HG03521 (cell line): Measurements from ENCODE around the gene LRRC45.
"Not testable (repeated sequence)": the region's sequence is repeated elsewhere in the genome, so short reads cannot be mapped to it uniquely, and the experiment has no call there.

ENCODE experiments used
- ATAC-seq: cut with Tn5 transposase; IDR thresholded peaks from one replicate; pipeline ENCODE4 v1.9.1; 2021; ENCODE audit warnings: mild to moderate bottlenecking, moderate library complexity; ENCODE audit not compliant: unreplicated experiment

The LRRC45 gene

DNA sequence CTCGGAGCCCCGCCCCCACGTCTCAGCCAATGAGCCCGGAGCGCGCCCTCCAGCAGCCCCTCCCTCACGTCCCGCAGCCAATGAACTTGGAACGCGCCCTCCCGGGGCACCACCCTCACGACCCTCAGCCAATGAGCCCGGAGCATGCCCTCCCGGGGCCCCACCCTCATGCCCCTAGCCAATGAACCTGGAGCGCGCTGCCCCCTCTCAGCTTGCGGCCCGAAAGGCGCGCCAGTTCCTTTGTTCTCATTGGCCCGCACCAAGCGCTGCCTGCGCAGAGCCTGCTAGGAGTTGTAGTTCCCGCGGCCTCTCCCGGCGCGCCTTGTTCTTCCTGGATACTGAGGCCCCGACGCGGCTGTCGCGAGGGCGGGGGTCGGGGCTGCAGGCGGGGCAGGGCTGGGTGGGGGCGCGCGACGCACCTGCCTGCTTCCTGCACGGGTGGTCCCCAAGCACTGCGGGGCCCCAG, at the start of gene LRRC45:
Gene LRRC45 (plus strand): TSS at position 325 of the 466 bp plus-strand sequence. CDS start 339 bp downstream, outside the sequence.
- ATAC-seq, result peak; percentile 87

DNA sequence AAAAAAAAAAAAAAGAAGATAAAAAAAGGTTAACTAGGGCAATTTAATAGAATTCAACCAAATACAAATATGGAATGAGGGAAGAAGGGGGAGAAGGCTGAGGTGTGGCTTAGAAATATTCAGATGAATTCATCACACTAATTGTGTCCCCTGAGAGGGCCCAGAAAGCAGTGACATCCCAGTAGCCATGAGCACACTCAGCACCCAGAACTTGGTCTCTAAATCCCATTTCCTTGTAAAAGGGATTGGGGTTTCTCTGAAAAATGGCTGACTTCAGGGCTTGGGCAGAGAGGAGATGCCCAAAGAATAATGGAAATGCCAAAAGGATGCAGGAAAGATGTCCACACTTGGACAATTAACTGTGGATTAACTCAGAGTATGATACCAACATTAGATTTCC, 49.7 kb upstream of the LRRC45 start:
- ATAC-seq, result no peak

DNA sequence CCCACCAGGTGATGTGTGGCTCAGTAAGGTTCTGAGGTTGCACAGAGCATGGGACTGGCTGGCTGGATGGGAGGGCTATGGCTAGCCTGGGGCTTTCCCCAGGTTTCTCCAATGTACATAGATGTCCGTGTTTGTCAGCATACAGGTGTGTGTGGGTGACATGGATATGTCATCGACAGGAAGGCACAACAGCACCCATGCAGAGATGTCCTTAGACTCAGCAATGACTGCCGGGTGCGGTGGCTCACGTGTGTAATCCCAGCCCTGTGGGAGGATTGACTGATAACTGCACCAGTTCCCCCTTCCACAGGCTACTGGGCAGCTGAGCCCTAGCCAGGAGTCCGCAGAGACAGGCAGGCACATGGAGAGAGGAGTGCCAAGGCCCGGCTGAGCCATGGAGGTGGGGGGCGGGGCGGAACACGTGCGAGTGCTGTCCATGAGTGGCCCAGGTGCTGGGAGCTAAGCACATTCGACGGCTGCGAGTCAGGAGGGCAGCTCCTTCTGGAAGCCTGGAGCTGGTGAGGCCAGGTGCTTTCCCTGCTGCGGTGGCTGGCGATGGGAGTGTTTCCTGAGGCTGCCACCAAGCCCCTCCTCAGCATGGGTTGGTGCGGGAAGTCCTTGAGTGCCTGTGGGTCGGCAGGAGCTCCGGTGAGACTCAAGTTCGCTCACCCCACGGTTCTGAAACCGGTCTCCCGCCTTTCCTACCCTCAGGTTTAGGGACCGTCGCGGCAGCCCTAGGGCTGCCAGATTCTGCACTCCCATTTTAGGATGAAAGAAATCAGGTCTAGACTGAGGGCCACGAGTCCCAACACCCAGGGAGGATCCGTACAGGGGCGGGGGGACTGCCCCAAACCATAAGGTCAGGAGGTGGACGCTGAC, 46.5 kb upstream of the LRRC45 start:
- no peak for ATAC-seq

DNA sequence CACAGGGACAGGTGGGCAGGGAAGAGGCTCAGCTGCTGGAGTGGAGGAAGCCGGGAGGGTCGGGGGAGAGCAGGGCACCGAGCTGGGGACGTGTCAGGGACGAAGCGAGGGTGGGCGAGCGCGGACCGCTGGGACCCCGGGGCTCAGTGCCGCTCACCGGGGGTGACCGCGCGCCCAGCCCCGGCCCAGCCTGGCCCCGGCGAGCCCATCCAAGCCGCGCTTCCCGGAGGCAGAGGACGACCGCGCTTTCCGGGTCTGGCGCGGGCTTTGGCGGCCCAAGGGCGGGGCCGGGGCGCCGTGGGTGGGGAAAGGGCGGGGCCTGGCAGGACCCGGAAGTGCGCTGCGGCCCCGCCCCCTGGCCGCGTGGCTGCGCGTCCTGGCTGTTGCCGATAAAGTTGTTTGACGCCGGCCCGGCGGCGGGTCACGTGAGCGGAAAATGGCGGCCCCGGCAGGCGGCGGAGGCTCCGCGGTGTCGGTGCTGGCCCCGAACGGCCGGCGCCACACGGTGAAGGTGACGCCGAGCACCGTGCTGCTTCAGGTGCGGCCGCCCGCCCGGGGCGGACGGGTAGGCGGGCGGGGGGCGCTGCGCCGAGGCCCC, 45.8 kb upstream of the LRRC45 start, which contains the start of gene ASPSCR1:
Gene ASPSCR1 (plus strand): TSS at position 419 of the 598 bp plus-strand sequence. CDS start 18 bp downstream, at position 437.
- ATAC-seq, result peak; percentile 80

DNA sequence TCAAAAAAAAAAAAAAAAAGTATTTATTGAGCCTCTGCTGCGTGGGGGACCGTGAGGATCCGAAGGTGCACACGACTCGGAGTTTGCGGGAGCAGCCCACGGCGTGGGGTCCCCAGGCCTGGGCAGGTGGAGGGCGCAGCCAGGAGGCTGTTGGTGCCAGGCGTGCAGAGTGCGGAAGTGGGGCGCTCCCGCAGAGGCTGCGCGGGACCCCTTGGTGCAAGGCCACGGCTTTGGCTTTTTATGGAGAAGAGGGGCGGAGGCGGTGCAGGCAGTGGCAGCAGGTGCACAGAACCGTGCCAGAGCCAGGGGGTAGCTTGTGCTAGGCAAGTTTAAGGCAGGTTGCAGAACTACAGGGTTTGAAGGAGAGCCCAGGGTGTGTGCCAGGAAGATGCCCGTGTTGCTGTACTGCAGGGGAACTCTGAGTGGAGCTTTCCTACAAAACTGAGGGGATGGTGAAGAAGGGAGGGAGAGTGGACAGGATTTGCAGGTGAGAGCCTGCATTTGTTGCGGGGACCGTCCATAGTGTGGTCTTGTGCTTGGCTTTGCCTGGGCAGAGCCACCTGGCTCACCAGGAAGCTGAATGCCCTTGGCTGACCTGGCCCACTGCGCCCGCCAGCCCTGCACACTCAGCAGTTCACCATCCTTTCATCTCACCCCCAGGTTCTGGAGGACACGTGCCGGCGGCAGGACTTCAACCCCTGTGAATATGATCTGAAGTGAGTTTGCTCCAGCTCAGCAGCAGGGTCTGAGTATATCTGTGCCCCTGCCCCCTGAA, 44.4 kb upstream of the LRRC45 start:
- no peak for ATAC-seq

DNA sequence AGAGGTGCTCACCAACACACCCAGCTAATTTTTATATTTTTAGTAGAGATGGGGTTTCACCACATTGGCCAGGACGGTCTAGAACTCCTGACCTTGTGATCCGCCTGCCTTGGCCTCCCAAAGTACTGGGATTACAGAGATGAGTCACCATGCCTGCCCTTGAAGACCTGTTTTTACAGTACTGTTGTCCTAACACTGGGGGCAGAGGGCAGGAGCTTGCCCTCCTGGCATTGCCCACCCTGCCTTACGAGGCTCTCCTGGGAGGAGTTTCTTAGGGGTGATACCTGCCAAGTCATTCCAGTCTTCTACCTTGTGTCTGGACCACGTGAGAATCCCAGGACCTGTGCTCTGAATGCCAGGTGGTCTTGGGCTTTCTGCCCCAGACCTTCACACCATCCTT, 43.0 kb upstream of the LRRC45 start:
- no peak for ATAC-seq

DNA sequence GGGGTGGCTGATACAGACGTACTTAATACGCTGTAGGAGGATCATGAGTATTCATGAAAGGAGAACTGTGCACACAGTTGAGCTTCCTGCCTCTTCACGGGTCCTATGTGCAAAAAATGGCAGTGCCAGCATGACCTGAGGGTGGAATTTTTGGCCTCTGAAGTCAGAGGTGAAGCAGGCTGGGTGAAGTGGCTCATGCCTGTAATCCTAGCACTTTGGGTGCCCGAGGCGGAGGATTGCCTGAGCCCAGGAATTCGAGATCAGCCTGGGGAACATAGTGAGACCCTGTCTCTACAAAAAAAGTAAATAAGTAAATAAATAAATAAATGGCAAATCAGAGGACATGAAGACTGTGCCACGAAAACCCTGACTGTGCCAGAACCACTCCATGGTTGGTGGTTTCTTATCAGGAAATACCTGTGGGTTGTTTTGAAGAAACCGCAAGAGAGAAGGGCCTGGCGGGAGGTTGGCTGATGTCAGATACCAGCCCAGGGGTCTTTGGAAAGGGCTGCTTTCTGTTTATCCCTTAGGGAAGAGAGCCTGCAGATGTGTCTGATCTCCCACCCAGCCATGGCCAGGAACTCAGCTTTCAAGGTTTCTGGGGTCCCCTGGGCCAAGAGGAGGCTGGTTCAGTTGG, 42.3 kb upstream of the LRRC45 start:
- ATAC-seq, result no peak

DNA sequence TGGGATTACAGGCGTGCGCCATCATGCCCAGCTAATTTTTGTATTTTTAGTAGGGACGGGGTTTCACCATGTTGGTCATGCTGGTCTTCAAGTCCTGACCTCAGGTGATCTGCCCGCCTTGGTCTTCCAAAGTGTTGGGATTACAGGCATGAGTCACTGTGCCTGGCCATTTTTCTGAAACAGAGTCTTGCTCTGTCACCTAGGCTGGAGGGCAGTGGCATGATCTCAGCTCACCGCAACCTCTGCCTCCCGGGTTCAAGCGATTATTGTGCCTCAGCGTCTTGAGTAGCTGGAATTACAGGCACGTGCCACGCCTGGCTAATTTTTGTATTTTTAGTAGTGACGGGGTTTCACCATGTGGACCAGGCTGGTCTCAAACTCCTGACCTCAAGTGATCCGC, 41.6 kb upstream of the LRRC45 start:
- ATAC-seq, result not testable (repeated sequence)

DNA sequence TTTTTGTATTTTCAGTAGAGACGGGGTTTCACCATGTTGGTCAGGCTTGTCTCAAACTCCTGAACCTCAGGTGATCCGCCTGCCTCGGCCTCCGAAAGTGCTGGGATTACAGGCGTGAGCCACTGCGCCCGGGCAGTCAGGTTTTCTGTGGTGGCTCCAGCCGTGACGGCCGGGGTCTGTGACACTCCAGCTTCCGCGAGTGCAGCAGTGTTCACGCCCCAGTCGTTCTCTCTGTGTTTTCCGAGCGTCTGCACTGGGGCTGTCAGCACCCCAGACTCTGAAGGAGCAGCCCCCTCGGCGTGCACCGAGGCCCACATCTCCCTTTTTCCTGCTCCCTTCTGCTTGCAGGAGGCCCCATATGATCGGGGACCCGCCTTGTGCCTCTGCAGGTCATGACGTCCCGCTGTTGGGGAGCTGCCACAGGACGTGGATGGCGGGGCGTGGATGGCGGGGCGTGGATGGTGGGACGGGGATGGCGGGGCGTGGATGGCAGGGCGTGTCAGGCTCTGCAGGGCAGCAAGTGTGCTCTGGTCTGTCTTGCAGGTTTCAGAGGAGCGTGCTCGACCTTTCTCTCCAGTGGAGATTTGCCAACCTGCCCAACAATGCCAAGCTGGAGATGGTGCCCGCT, 40.0 kb upstream of the LRRC45 start:
- ATAC-seq, result no peak

DNA sequence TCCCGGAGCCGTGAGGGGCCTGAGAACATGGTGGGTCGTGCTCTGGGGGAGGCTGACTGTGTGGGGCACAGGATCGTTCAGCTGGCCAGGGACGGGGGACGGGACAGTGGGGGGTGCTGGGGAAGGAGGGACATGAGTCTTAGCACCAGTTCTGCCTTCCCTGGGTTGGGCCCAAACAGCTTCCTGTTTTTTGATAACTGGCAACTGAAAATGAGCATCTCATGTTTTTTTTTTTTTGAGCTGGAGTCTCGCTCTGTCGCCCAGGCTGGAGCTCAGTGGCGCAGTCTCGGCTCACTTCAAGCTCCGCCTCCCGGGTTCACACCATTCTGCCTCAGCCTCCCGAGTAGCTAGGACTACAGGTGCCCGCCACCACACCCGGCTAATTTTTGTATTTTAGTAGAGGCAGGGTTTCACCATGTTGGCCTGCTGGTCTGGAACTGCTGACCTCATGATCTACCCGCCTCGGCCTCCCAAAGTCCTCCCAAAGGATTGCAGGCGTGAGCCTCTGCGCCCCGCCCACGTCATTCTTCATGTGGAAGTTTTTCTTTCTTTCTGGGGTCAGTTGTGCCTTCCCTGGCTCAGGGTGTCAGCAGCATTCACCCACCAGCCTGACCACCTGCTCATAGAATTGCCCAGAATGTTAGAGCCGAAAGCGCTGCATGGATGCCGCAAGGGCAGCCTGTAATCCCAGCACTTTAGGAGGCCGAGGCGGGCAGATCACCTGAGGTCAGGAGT, 39.3 kb upstream of the LRRC45 start:
- no peak for ATAC-seq

DNA sequence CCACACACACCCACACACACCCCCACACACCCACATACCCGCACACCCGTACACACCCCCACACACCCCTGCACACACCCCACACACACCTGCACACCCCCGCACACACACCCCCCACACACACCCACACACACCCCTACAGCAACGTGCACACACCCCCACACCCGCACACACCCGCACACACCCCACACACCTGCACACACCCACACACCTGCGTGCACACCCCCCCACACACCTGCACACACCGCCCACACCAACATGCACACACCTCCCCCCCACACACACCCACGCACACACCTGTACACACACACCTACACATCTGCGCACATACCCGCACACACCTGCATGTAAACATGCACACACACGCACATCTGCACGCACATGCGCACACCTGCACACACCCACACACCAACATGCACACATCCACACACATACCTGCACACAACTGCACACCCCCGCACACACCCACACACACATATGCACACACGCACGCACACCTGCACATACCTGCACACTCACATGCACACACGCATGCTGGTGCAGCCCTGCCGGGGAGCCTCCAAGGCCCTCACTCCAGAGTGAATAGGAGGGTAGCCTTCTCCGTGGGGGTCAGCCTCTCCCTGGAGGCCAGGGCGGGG, 38.2 kb upstream of the LRRC45 start:
- no peak for ATAC-seq

DNA sequence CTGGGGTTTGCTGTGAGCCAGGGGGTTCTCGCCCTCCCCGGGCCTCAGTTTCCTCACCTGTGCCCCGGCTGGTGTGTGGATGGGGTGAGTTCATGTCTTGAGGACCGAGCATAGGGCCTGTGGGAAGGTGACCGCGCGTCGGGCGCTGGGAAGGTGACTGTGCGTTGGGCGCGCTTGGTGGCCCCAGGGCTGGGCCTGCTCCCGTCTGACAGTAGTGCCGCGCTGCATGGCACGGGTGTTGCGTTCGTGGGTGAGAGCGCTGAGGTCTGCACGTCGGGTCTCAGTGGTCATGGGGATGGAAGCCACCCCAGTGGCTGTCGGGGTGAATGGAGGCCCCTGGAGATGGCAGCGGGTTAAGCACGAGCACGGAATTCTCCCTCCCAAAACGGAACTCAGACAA, 36.5 kb upstream of the LRRC45 start:
- ATAC-seq, result no peak

DNA sequence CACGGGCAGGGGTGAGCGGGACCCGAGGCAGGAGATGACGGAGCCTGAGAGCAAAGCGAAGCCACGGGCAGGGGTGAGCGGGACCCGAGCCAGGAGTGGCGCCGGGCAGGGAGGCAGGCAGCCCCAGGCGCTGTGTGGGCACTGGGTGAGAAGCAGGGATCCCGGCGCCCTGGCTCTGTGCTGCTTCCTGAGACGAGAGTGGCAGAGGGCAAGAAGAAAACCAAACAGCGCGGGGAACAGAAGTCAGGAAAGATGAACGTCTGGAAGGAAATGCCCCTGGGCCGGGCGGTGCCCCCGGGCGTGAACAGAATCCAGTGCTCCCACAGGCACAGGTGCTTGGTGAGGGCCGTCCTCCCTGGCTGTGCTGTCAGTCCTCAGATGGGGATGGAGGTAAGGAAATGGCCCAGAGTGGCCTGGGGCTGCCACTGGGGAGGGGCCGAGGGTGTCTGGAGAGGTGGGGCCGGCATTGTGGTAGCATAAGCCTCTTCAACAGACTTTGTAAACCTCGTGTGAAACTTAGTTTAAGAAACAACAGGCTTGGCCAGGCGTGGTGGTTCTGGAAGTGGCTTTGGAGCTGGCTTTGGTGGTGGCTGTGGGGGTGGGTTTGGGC, 35.8 kb upstream of the LRRC45 start:
- ATAC-seq, result no peak

DNA sequence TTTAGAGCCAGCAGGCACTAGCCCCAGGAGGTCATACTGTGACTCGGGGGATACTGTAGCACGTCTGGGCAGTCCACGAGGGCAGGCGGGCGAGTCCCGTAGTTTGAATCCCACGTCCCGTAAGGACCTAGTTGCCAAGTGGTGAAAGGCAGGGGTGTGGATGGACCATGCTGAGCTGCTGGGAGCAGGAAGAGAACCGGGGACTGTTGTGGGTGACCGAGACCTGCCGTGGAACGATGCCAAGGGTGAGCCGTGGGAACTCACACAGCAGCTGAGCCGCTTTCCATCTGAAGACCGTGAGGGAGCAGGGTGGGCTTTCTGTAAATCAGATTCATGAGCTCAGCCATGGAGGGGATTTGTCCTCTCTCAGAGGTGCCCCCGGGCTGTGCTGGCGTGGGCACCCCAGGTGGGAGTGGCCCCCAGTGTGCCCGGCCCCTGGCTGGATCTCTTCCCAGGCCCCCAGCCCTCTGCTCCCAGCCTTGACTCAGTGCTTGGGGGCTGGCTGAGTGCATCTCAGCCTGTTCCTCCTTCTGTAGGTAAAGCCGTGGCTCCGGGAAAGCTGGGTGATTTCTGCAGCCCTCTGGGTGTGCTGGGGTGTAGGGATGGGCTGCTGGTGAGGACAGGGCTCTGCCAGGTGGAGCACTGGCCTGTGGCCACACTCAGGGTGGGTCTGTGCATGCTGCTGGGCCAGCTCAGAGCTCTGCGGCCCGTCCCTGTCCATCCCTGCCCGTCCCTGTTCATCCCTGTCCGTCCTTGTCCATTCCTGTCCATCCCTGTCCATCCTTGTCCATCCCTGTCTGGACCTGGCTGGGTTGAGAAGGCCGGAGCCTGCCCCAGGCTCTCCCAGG, 32.0 kb upstream of the LRRC45 start:
- ATAC-seq, result no peak

DNA sequence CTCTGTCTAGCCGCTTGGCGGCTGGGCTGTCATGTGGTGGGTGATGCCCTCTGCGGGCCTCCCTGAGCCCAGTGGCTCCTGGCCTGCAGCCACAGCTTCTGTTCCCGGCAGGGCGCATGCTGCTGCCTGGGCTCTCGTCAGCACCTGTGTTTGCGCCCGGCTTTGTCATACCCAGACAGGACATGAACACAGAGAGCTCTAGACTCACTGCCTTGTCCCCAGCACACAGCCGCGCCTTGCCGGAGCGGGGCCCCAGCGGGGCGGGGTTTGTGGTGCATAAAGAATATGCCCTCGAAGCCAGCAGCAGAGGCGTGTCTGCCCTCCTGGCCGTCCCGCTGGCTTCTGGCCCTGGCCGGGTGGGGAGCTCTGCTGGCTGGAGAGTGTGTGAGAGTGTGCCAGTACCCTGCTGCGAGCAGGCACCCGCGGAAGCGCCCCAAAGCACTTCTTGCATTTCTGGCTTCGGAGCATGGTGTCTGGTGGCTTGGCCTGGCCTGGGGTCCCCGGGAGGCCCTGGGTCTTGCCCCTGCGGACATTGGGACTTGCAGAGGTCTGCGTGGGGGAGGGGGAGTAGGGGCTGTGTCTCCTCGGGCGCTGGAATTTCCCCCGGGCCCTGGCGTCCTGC, 31.3 kb upstream of the LRRC45 start:
- ATAC-seq, result no peak

DNA sequence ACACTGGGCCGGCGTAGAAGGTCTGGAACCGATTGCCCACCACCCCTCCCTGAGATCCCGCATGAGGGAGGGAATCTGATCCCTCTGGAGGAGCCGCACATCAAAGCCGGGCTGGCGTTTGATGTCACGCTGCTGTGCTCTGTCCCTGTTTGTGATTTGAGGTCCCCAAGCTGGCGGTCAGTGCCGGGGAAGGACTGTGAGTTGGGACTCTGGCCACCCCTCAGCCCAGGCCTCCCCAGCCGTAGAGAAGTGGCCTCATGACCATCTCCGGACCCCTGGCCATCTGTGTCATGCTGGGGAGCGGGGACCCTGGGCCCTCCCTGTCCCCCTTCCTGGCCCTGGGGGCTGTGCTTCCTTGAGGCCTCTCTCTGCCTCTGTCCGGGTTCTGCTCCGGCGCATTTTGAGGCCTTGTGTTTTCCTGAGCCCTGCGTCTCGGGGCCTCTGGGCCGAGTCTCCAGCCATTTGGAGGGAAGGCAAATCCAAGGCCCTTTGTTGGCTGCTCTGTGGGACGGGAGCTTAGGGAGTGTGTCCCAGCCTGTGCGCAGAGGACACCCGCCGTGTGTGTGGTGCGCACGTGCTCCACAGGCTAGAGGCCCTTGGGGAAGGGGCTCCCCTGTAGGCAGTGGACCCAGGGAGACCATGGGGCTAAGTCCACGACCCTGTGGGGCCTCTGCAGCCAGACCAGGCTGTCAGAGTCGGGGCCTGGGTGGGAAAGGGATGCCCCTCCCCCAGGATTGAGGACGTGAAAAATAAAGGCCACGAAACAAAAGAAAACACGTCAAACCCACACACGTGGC, 30.6 kb upstream of the LRRC45 start:
- no peak for ATAC-seq
